Measurements from ENCODE around the gene TAPT1.

The TAPT1 gene

DNA sequence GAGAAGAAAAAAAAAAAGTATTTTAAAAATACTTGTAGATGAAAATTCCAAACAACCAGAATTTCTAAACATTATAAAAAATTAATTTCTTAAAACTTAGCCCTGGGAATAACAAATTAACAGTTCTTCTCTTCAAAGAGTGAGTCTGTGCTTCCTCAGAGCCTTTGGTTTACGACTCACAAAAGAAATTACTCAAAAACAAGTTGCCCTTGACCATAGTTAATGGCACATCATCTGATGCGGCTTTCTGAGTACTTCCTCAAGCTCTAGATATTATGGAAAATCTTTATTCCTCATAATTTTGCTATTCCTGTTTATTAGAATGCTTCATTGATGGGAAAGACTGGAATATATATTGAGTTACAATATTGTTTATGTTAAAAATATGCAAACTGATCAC lies 23.7 kb downstream of the TAPT1 start:
- H3K4me3 ChIP-seq (ENCODE audit: low read depth, low read length): no peak overlapping the region
- ChIA-PET POLR2A (no interaction called here), CTCF (interaction anchor here (0.9 to 2.0 kb wide), 2 partner anchors 171 to 175 kb away, joined by 3 to 5 read pairs; no protein-coding TSS in a partner anchor)
- H3K4me1 ChIP-seq (ENCODE audit: control insufficient read depth, insufficient read depth, low read length): peaks cover 2% of the 10 kb centered on the region; the same call in 1 of the 2 replicates
- H3K9me3 ChIP-seq (ENCODE audit: control insufficient read depth, insufficient read depth, low read depth, low read length): no peaks in the 10 kb centered on the region
- H3K36me3 ChIP-seq (ENCODE audit: control insufficient read depth in 2 of 2, insufficient read depth in 1 of 2, low read length in 2 of 2): peaks cover 0 to 7% of the 10 kb centered on the region in 2 experiments; a peak in 1 of 3 replicates
- H3K27ac ChIP-seq (ENCODE audit: extremely low read depth, low read depth, low read length): no peak overlapping the region
- TF ChIP-seq, protein P1, sequence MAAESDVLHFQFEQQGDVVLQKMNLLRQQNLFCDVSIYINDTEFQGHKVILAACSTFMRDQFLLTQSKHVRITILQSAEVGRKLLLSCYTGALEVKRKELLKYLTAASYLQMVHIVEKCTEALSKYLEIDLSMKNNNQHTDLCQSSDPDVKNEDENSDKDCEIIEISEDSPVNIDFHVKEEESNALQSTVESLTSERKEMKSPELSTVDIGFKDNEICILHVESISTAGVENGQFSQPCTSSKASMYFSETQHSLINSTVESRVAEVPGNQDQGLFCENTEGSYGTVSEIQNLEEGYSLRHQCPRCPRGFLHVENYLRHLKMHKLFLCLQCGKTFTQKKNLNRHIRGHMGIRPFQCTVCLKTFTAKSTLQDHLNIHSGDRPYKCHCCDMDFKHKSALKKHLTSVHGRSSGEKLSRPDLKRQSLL (tag by site-specific recombination; IDR thresholded peaks at IDR 0.05): no peak
- TF ChIP-seq SALL2 (tag by site-specific recombination; IDR thresholded peaks at IDR 0.05; ENCODE audit: borderline replicate concordance) (no peak), ZNF138 (tag by site-specific recombination; IDR thresholded peaks at IDR 0.05; ENCODE audit: borderline replicate concordance) (no peak), ZBTB10 (tag by site-specific recombination; IDR thresholded peaks at IDR 0.05) (no peak), REPIN1 (tag by site-specific recombination; IDR thresholded peaks at IDR 0.05; ENCODE audit: low read depth) (no peak), ZNF146 (tag by site-specific recombination; IDR thresholded peaks at IDR 0.05) (no peak), PRDM4 (tag by site-specific recombination; IDR thresholded peaks at IDR 0.05) (no peak), ZNF544 (tag by site-specific recombination; IDR thresholded peaks at IDR 0.05) (no peak), ZNF518A (tag by site-specific recombination; conservative IDR thresholded peaks at IDR 0.05; ENCODE audit: low read depth) (no peak), ZNF423 (tag by site-specific recombination; IDR thresholded peaks at IDR 0.05) (no peak), KLF9 (tag by site-specific recombination; IDR thresholded peaks at IDR 0.05; ENCODE audit: low read depth) (no peak), ZNF211 (tag by site-specific recombination; IDR thresholded peaks at IDR 0.05; ENCODE audit: low read depth) (no peak), BCL11B (tag by site-specific recombination; IDR thresholded peaks at IDR 0.05; ENCODE audit: low read depth) (no peak), ZNF214 (tag by site-specific recombination; IDR thresholded peaks at IDR 0.05; ENCODE audit: borderline replicate concordance) (no peak), ZNF292 (tag by site-specific recombination; IDR thresholded peaks at IDR 0.05; ENCODE audit: borderline replicate concordance, low read depth) (no peak)
- TF ChIP-seq, protein P2, sequence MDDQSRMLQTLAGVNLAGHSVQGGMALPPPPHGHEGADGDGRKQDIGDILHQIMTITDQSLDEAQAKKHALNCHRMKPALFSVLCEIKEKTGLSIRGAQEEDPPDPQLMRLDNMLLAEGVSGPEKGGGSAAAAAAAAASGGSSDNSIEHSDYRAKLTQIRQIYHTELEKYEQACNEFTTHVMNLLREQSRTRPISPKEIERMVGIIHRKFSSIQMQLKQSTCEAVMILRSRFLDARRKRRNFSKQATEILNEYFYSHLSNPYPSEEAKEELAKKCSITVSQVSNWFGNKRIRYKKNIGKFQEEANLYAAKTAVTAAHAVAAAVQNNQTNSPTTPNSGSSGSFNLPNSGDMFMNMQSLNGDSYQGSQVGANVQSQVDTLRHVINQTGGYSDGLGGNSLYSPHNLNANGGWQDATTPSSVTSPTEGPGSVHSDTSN (CRISPR knock-in tag; IDR thresholded peaks at IDR 0.05): no peak

Measured in HEK293 (cell line).